ENCODE data around the gene ZNF576.

DNA sequence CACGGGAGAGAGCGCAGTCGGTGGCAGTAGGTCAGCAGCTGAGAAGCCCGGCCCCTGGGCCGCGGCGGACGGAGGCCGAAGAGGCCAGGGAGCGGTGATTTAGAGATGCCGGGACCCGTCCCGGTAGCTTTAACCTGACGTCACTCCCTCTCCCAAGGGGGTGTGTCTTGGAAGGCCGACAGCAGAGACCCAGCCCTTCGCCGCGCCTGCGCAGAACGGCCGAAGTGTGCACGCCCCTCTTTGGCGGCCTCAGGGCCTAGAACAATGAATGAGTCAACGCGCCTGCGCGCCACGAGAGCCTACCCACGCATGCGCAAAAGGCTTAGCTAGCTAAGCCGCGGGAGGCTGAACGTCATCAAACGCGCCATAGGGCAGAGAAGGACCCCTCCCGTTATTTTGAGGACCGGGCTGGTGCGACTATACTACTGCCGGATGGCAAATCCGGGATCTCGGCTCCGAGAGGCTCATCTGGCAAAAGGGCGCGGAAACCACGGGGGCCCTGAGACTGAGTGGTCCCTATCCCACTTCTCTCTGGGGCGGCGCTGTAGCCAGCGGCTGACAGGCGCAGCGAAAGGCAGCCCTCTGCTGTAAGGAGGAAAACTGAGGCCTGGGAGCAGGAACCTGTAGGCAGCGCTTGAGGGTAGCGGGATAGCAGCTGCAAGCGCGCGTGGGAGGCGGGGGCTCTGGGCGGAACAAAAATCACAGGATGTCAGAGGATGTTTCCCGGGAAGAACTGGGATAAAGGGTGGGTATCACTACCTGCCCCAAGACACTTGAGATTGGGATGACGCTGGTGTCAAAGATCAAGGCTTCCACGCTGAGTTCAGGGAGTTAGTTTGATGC, at the start of gene ZNF576, which contains the start of gene IRGQ:
- TF ChIP-seq EZH2phosphoT487 (IDR thresholded peaks at IDR 0.05; ENCODE audit: unreplicated experiment) (no peak), CTCF (conservative IDR thresholded peaks at IDR 0.05; ENCODE audit: low read depth in 2 of 2) (0 out of 4 replicates have a peak, but pooled peaks of 1 of the 2 experiments have one; percentile 15)

All from GM23338 (cell line).